GM18909 (cell line): ENCODE results near the gene PKNOX1.
"Not testable (repeated sequence)": the region's sequence is repeated elsewhere in the genome, so short reads cannot be mapped to it uniquely, and the experiment has no call there.

Experiments
- ATAC-seq: cut with Tn5 transposase; IDR thresholded peaks from one replicate; pipeline ENCODE4 v1.9.1; 2021; ENCODE audit warnings: mild to moderate bottlenecking; ENCODE audit not compliant: unreplicated experiment, poor library complexity

The PKNOX1 gene

DNA sequence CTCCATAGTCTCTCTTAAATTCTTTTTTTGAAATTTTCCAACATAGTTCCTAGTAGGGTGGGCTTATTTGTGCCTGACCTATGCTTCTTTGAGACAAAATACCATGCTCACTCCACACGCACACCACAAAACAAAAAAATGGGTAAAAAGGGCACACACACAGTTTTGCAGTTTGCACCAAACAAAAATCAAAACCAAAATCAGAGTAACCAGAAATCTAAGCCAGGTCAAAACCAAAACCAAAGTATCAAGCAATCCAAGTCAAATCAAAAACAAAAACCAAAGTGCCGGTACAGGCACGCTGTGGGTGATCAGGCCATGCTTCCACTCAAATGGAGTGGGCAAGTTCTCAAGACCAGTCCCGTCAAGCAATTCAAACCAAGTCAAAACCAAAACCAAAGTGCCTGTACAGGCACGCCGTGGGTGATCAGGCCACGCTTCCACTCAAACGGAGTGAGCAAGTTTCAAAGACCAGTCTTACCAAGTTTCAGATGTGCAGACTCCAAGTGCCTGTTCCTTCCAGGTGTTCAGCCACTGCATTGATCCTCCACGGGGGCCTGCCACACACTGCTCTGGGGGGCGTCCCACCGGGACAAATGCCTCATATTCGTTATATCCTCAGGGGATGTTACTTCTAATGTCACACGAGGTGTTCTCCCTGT is 25.1 kb upstream of the PKNOX1 start:
- ATAC-seq: not testable (repeated sequence)

DNA sequence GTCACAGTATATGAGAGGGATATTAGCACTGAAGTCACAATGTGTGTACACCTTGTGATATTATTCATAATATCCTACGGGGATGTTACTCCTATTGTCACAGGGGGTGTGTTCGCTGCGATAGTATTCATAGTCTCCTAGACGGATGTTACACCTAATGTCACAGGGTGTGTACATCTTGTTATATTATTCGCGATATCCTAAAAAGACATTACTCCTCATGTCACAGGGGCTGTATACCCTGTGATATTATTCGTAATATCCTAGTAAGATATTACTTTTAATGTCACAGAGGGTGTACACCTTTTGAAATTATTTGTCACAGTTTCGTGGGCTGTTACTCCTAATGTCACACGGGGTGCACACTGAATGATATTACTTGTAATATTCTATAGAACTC is 23.2 kb upstream of the PKNOX1 start:
- not testable (repeated sequence) for ATAC-seq

DNA sequence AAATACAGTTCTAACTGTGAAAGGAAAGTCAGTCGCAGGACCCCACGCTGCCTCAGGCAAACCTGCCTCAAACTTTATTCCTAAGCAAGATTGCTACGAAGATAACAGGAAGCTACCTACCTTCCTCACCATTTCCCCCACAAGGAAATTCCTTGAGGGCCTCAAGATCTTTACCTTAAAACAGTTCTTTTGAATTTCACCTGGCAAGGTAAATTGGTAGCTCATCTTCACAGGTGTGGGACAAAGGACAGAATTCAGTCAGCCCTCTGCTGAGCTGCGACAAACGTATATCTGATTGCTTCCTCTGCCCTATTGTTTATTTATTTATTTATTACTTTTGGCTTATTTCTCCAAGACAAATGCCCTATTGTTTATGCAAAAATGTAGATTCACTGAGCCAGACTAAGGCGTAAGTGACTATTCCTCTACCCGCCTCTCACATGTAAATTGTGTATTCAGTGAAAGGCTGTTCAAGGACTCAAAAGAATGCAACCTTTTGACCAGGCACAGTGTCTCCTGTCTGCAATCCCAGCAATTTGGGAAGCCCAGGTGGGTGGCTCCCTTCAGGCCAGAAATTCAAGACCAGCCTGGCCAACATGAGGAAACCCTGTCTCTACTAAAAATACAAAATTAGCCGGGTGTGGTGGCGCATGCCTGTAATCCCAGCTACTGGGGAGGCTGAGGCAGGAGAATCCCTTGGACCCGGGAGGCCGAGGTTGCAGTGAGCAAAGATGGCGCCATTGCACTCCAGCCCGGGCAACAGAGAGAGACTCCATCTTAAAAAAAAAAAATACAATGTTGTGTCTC is 17.3 kb upstream of the PKNOX1 start:
- ATAC-seq: no peak

DNA sequence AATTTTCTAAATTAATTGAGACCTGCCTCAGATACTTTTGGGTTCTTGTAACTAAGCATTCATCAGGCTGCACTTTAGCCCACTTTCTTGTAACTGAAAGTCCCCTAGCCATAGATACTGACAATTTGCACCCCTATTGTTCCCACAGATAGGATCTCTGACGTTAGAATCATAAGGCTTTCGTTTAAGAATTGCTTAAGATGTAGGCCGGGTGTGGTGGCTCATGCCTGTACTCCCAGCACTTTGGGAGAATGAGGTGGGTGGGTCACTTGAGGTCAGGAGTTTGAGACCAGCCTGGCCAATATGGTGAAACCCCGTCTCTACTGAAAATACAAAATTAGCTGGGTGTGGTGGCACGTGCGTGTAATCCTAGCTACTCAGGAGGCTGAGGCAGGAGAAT is 16.2 kb upstream of the PKNOX1 start:
- ATAC-seq: not testable (repeated sequence)

DNA sequence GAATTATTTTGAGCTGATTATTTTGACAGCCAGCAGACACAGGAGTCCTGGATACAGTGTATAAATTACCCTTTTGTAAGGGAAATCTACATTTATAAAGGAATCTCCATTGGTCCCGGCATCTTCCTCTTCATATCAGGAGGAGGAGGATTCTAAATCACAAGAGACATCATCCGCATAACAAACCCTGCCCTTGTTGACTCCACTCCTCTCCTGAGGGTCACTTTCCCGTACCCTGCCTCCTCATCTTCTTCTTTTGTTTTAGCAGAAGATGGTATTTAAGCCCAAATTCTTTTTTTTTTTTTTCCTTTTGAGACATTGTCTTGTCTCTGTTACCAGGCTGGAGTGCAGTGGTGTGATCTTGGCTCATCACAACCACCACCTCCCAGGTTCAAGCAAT is 14.6 kb upstream of the PKNOX1 start:
- ATAC-seq: no peak

DNA sequence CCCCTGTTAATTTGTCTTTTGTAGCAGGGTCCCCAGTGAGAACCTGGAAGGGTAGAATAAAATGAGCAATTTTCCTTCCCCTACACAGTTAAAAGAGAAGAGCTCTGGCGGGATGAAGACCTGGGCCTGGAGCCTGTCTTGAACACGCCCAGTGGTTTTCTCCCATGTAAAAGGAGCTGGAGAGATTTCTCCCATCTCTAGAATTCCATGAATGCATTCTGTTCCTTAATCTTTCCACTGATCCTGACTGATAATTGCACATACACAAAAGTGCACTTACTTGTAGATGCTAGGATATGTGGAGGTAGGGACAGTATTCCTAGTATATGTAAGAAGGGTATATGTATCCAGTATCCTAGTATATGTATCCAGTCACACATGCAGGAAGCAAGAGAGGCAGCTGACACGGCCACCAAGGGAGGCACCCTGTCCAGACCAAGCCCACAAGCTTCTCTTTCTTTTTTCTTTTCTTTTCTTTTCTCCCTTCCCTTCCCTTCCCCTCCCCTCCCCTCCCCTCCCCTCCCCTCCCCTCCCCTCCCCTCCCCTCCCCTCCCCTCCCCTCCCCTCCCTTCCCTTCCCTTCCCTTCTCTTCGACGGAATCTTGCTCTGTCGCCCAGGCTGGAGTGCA is 11.9 kb upstream of the PKNOX1 start:
- ATAC-seq: no peak

DNA sequence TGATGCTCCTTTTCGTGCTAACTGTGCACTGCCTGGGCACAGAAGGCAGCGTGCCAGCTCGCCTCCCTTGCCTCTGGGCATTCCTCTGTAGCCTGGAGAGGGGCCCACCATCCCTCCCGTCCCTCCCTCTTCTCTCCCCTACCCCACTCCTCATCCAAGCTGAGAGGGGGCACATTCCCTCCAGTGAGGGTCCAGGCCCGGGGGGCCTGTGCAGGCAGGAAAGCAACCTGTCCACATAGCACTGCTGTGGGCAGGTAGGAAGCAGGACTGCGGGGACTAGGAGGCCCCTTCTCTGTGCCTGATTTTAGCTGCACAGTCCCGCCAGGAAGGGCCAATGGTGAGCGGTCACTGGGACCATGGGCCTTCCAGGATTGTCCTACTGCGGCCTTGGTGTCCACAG is 10.3 kb upstream of the PKNOX1 start:
- ATAC-seq: no peak

DNA sequence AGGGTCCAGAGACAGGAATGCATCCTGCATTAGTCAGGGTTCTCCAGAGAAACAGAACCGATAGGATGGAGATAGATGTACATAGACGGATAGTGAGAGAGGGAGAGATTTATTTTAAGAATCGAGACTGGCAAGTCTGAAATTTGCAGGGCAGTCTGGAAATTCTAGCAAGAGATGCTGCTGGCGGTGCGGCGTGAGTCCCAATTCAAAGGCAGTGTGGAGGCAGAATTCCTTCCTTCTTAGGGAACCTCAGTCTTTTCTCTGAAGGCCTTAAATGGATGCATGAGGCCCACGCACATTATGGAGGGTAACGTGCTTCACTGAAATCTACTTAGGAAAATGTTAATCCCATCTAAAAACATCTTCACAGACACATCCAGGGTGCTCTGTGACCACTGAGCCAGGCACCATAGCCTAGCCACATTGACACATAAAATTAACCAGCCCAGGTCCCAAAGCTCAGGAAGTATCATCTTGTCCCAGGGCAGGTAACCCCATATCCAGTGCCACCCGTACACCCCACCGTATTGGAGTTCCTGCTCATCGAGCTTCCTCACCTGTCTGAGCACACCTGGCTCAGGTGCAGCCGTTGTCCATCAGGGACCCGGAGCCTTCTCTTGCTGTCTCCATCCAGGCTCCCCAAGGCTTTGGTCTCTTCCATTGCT is 9.7 kb upstream of the PKNOX1 start:
- no peak for ATAC-seq

DNA sequence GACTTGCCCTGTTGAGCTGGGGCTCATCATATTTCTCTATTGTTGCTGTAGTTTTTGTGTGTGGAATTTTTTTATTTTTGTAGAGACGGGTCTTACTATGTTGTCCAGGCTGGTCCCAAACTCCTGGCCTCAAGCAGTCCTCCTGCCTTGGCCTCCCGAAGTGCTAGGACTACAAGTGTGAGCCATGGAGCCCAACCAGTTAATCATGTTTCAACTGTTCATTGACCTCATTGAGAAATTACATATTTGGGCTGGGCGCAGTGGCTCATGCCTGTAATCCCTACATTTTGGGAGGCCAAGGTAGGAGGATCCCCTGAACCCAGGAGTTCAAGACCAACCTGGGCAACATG is 9.2 kb upstream of the PKNOX1 start:
- ATAC-seq: no peak

DNA sequence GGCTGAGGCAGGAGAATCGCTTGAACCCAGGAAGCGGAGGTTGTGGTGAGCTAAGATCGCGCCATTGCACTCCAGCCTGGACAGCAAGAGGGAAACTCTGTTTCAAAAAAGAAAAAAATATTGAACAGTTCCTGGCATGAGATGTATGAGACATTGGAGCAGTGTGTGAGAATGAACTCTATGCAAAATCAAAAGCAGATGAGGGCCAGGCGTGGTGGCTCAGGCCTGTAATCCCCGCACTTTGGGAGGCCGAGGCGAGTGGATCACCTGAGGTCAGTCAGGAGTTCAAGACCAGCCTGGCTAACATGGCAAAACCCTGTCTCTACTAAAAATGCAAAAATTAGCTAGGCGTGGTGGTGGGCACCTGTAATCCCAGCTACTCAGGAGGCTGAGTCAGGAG is 6.7 kb upstream of the PKNOX1 start:
- not testable (repeated sequence) for ATAC-seq

DNA sequence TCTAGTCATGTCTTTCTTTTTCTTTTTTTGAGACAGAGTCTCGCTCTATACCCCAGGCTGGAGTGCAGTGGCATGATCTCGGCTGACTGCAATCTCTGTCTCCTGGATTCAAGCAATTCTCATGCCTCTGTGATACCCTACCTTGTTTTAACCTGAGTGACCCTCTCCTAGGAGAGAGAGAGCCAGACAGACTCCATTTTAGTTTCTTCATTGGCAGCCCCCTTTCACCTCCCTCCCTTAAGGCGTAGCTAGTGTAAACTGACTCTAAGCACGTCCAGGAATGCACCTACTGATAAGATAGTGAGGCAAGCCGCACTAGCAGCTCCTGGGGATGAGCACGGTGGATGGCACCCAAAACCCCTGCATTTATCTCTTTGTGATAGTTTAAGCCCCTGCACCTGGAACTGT is 5.2 kb upstream of the PKNOX1 start:
- ATAC-seq: no peak

DNA sequence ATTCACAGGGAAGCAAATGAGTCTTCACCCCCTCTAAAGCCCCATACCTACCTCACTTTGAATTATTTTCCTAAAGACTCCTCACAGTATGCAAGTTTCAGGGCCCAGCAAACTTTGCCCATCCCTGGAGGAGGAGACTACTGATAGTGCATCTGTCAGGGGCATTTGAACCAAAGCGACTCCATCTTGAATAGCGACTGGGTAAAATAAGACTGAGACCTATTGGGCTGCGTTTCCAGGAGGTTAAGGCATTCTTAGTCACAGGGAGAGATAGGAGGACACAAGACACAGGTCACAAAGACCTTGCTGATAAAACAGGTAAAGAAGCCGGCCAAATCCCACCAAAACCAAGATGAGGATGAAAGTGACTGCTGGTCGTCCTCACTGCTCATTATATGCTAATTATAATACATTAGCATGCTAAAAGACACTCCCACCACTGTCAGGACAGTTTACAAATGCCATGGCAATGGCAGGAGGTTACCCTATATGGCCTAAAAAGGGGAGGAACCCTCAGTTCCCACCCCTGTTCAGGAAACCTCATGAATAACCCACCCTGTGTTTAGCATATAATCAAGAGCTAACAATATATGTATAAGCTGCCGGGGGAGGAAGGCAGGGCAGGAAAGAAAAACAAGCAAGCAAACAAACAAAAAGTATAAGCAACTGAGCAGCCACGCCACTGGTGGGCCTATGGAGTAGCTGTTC is 3.3 kb upstream of the PKNOX1 start:
- no peak for ATAC-seq

DNA sequence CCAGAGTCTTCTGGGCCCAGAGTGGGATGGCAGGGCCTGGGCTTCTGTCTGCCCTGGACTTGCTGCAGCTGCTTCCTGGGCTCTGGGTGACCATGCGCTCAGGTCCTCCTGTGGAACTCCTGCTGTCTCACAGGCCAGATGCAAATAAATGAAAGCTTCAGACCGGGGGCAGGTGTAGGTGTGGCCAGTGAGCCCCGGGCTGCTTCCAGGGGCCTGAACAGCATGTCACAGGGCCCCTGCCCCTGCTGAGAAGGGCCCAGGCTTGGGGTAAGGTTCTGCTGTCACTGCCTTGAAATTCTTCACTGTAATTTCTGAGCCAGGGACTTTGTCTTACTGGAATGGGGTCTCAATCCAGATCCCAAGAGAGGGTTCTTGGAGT is 2.5 kb upstream of the PKNOX1 start:
- no peak for ATAC-seq

DNA sequence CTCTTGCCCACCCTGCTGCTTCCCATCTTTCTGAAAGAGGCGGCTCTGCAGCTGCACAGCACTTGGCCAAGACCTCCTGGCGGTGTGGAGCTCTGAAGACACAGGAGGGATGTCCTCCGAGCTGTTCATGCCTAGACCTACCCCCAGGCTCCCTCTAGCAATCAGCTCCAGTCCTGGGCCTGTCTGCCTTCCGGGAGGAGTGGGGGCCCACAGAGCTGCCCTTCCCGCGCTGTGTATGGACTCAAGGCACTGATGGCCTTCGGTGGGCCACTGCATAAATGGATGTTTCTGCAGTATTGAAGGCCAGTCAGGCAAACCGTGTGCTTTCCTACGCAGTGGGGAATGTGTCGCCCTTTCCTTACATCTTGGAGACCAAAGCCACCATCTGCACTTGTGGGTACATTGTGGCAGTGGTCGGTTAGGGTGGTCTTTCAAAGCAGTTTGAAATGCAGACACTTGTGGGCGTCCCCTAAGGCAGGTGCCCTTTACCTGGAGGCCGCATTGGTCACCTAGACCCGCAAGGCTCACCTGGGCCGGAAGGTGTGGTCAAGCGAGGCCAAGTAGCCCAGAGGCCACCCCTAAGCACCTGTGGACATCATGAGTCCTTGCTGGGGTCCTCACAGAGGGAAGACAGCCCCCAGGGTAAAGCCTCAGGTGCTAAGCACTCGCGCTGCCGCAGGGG is 912 bp upstream of the PKNOX1 start:
- no peak for ATAC-seq

DNA sequence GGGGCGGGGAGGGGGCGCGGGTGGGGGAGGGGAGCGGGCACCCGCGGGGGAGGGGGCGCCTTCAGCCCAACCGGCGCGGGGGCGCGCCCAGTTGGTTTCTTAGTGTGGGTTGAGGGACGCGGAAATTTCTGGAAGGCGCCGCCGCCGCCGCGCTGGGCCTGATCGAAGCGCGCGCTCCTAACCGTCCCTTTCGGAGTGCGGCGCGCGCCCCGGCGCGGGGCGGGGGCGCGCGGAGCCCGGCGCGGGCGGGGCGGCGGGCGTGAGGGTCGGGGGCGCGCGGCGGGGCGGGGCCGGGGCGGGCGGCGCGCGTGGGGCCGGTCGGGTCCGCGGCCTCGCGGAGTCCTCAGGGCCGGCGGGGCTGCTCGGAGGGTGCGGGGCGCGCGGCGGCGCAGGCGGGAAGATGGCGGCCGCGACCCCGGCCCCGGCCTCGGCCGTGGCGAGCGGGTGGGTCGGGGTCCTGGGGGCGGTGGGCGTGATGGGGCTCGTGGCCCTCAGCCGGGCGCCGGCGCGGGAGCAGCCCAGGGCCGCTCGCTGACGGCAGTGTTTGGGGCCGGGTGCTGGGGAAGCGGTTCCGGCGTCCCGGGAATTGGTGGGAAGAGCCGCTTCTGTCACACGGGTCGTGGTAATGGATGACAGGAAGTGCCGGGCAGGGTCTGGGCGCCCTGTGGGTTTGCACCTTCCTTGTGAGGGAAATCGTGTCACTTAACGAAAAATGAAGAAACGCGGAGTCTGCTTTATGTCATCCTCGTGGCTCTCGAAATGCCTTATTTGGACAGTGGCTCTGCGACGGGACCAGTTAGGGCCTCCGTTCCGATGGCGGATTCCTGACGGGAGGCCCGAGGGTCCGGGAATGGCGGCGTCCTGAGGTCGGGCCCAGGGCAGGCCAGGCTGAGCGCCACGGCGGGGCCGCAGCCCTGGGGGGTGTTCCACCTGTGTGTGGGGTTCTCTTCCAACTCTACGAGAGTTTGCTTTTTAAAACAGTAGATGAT is 764 bp downstream of the PKNOX1 start:
- ATAC-seq: peak; percentile 30

DNA sequence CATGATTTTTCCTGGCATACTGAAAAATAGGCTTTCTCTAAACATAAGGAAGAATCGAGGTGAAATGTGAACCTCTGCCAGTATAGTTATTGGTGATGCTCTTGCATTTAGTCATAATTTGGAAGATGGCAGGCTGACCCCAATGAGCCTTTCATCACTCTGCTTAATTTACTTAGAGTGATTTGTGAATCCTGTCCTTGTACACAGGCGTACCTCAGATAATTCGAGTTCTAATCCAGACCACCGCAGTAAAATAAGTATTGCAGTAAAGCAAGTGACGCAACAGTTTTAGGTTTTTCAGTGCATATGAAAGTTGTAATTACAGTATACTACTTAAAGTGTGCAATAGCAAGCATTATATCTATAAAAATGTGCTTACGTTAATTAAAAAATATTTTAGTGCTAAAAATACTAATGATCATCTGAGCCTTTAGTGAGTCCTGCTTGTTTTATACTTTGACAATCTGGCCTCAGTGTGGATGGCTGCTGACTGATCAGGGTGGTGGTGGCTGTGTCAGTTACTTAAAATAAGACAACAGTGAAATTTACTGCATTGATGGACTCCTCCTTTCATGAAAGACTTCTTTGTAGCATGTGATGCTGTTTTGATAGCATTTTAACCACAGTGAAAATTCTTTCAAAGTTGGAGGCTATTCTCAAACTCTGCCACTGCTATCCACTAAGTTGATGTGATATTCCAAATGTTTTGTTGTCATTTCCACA is 1.7 kb downstream of the PKNOX1 start:
- no peak for ATAC-seq

DNA sequence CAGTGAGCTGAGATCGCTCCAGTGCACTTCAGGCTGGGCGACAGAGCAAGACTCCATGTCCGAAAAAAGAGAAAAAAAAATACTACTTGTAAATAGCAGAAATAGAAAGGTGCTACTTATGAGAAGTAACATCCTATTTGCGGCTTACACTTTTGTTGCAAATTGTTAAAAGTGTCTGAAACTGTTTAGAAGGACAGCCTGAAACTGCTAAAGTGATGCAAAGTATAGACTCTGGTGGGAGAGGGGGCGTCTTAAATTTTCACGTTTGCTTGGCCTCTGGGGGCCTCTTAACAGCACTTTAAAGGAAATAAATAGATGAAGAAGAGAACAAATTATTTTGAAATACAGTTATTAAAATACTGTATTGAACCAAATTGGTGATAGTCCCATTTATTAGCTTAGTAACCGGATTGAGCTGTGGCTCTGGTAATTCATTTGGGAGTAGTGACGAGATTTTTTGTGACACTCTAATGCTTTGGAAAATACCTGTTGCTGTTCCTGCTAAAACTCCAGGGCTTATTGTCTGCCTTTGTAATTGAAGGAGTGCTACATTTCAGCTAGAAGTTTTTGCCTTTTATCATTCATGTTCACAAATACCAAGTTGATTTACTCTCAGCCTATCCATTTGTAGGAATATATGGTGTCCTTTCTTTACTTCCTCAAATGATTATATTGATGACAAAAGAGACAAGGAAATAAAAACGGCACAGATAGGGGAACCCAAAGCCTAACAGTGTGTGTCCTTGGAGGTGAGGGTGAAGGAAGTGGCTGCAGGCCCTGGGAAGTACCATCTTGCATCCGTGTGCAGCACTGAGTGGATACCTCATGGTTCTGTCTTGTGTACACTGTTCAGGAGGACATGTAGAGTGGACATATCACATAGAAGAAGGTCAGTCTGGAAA is 6.2 kb downstream of the PKNOX1 start:
- no peak for ATAC-seq
